MM.1S (cell line): ENCODE results near the gene CBX8.

Experiments
- DNase-seq: peaks from one replicate; pipeline ENCODE4 v3.0.0-alpha.2; 2015
- H2AFZ ChIP-seq: fragments of 300-600 bp; sonication (generic); 2 replicates; pipeline ENCODE4 v1.6.0; 2016; ENCODE audit warnings: antibody characterized with exemption, low read length
- H3F3A ChIP-seq: fragments of 300-600 bp; sonication (generic); 2 replicates; pipeline ENCODE4 v1.6.1; 2016; ENCODE audit warnings: mild to moderate bottlenecking, antibody characterized with exemption, low read length, moderate library complexity, mixed read lengths; ENCODE audit not compliant: insufficient read depth
- H3K27ac ChIP-seq: fragments of 300-600 bp; sonication (generic); 2 replicates; pipeline ENCODE4 v1.5.1; 2016; ENCODE audit warnings: mild to moderate bottlenecking, low read length
- H3K27me3 ChIP-seq: fragments of 300-600 bp; sonication (generic); replicated peaks from 2 replicates; pipeline ENCODE4 v1.6.0; 2016; ENCODE audit warnings: low read length; ENCODE audit not compliant: insufficient read depth
- H3K36me3 ChIP-seq: fragments of 300-600 bp; sonication (generic); replicated peaks from 2 replicates; pipeline ENCODE4 v1.6.1; 2016; ENCODE audit warnings: mild to moderate bottlenecking, low read length, mixed read lengths; ENCODE audit not compliant: insufficient read depth
- H3K4me1 ChIP-seq: fragments of 300-600 bp; sonication (generic); 2 replicates; pipeline ENCODE4 v1.6.1; 2016; ENCODE audit warnings: low read length, mixed read lengths
- H3K4me2 ChIP-seq: fragments of 300-600 bp; sonication (generic); 2 replicates; pipeline ENCODE4 v1.6.0; 2016; ENCODE audit warnings: low read depth, low read length
- H3K4me3 ChIP-seq: fragments of 300-600 bp; sonication (generic); 2 replicates; pipeline ENCODE4 v1.5.1; 2016; ENCODE audit warnings: low read length, mixed read lengths
- H3K79me2 ChIP-seq: fragments of 300-600 bp; sonication (generic); 2 replicates; pipeline ENCODE4 v1.6.1; 2016; ENCODE audit warnings: mixed run types, low read length, mixed read lengths
- H3K9ac ChIP-seq: fragments of 300-600 bp; sonication (generic); 2 replicates; pipeline ENCODE4 v1.6.1; 2016; ENCODE audit warnings: low read length, mixed read lengths
- H3K9me2 ChIP-seq: fragments of 300-600 bp; sonication (generic); replicated peaks from 2 replicates; pipeline ENCODE4 v1.6.1; 2016; ENCODE audit warnings: mild to moderate bottlenecking, low read length, mixed read lengths; ENCODE audit not compliant: insufficient read depth
- H3K9me3 ChIP-seq: fragments of 300-600 bp; sonication (generic); replicated peaks from 2 replicates; pipeline ENCODE4 v1.6.1; 2016; ENCODE audit warnings: mild to moderate bottlenecking, low read length, mixed read lengths; ENCODE audit not compliant: insufficient read depth
- H4K20me1 ChIP-seq: fragments of 300-600 bp; sonication (generic); 2 replicates; pipeline ENCODE4 v1.6.1; 2016; ENCODE audit warnings: mild to moderate bottlenecking, low read length, moderate library complexity, mixed read lengths; ENCODE audit not compliant: insufficient read depth
- CTCF ChIP-seq: fragments of 300-600 bp; sonication (generic); IDR thresholded peaks from 2 replicates; pipeline ENCODE4 v1.5.1; 2016; ENCODE audit warnings: antibody characterized with exemption, low read length, mixed read lengths
- EZH2 ChIP-seq: fragments of 300-600 bp; sonication (generic); optimal IDR thresholded peaks from 2 replicates; pipeline ENCODE3; 2017; ENCODE audit warnings: low read depth, mild to moderate bottlenecking, antibody characterized with exemption, low read length, mixed read lengths
- EZH2phosphoT487 ChIP-seq: fragments of 300-600 bp; sonication (generic); IDR thresholded peaks from 2 replicates; pipeline ENCODE4 v1.6.1; 2018; ENCODE audit warnings: antibody characterized with exemption, low read length

CBX8 gene

DNA sequence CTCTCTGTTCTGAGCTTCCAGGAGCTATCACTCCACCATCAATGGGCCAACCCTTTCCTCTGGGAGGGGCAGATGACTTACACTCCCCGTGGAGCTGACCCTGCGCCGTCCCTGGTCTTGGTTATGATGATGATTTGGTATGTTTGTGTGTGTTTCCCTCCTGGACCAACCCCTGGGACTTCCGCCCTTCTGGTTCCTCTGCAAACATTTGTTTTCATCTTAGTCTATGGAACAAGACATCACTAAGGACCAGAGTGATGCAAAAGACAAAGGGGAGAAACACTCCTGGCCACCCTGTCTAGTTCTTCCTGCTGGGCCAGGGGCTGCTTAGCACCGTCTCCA, 28.7 kb upstream of the CBX8 start:
- Histone ChIP-seq H4K20me1 (no peaks in the 10 kb centered on the region), H2AFZ (no peak overlapping the region), H3K9me2 (no peaks in the 10 kb centered on the region), H3K4me1 (no peaks in the 10 kb centered on the region), H3K4me2 (no peak overlapping the region), H3K36me3 (no peaks in the 10 kb centered on the region), H3K27me3 (peaks cover 73% of the 10 kb centered on the region), H3K4me3 (no peak overlapping the region), H3K79me2 (no peaks in the 10 kb centered on the region), H3K9me3 (no peaks in the 10 kb centered on the region), H3F3A (no peaks in the 10 kb centered on the region), H3K27ac (no peak overlapping the region), H3K9ac (no peak overlapping the region)
- no peak for DNase-seq
- no peak for TF ChIP-seq CTCF
- TF ChIP-seq EZH2phosphoT487: no peak
- no peak for TF ChIP-seq EZH2

DNA sequence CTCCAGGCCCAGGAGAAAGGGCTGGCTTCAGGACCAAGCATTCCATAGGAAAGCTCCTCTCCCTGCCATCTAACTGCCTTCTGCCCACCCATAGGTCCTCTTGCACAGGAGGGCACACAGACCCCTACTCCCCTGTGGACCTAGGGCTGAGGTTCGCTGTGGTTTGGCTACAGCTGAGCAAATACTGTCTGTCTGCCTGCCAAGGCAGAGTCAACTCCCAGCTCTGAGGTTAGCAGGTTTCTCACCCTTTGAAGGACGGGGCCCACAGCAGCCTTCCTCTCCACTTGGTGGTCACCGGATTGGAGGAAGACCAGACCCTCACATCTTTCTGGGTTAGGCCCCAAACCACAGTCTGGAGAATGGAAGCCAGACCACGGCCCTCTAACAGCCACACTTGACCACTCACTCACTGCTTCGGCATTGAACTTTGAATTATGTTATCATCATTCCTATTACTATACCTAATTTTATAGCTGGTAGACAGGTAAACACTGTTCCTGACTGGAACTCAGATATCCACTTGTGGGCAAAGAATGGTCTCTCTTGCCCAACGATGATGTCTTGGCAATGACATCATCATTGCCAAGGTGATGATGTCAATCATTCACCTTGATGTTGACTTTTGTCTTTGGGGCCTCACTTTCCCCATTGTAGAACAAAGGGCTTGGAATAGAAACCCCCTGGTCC, 28.2 kb upstream of the CBX8 start:
- H3K27me3 ChIP-seq: peaks cover 76% of the 10 kb centered on the region

DNA sequence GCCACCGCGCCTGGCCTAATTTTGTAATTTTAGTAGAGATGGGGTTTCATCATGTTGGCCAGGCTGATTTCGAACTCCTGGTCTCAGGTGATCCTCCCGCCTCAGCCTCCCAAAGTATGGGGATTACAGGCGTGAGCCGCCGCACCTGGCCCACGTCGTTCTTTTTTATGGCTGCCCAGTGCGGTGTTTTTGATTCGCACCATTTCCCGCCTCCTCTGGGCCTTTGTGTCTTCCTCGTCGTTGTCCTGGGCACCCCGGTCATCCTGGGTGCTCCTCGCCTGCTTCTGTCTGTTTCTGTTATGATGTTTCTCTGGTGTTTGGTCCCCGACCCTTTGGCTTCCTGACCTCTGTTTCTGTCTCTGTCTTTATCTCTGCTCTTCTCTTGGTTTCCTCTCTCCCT, 27.4 kb upstream of the CBX8 start:
- Histone ChIP-seq H3K9me3 (no peaks in the 10 kb centered on the region), H3K27me3 (peaks cover 77% of the 10 kb centered on the region), H4K20me1 (no peaks in the 10 kb centered on the region), H3K9ac (no peak overlapping the region), H3K27ac (no peak overlapping the region), H3K36me3 (no peaks in the 10 kb centered on the region), H3K4me2 (no peak overlapping the region), H3K4me3 (no peak overlapping the region), H2AFZ (no peak overlapping the region), H3F3A (no peaks in the 10 kb centered on the region), H3K9me2 (no peaks in the 10 kb centered on the region), H3K4me1 (no peaks in the 10 kb centered on the region), H3K79me2 (no peaks in the 10 kb centered on the region)
- no peak for DNase-seq
- TF ChIP-seq CTCF: no peak
- no peak for TF ChIP-seq EZH2
- TF ChIP-seq EZH2phosphoT487: no peak

More for the DNA sequence above, 28.2 kb upstream of the CBX8 start:
- TF ChIP-seq CTCF: no peak
- no peak for TF ChIP-seq EZH2phosphoT487
- TF ChIP-seq EZH2: no peak
- Histone ChIP-seq H3K36me3 (no peaks in the 10 kb centered on the region), H3K4me2 (no peak overlapping the region), H3K79me2 (no peaks in the 10 kb centered on the region), H3K27ac (no peak overlapping the region), H3F3A (no peaks in the 10 kb centered on the region), H3K4me1 (no peaks in the 10 kb centered on the region), H3K9ac (no peak overlapping the region), H3K9me2 (no peaks in the 10 kb centered on the region), H3K9me3 (no peaks in the 10 kb centered on the region), H2AFZ (no peak overlapping the region), H3K4me3 (no peak overlapping the region), H4K20me1 (no peaks in the 10 kb centered on the region)
- no peak for DNase-seq
